HG03342 (cell line): Measurements from ENCODE around the gene IGSF9.
"Not testable (repeated sequence)": the region's sequence is repeated elsewhere in the genome, so short reads cannot be mapped to it uniquely, and the experiment has no call there.

Experiments used
- ATAC-seq: cut with Tn5 transposase; IDR thresholded peaks from one replicate; pipeline ENCODE4 v1.9.1; 2021; ENCODE audit warnings: mild to moderate bottlenecking, moderate library complexity; ENCODE audit not compliant: unreplicated experiment

IGSF9 gene

GRCh38 chr1:159922511-159923202 lies 22.8 kb downstream of the IGSF9 start:
- peak; percentile 2 for ATAC-seq

DNA sequence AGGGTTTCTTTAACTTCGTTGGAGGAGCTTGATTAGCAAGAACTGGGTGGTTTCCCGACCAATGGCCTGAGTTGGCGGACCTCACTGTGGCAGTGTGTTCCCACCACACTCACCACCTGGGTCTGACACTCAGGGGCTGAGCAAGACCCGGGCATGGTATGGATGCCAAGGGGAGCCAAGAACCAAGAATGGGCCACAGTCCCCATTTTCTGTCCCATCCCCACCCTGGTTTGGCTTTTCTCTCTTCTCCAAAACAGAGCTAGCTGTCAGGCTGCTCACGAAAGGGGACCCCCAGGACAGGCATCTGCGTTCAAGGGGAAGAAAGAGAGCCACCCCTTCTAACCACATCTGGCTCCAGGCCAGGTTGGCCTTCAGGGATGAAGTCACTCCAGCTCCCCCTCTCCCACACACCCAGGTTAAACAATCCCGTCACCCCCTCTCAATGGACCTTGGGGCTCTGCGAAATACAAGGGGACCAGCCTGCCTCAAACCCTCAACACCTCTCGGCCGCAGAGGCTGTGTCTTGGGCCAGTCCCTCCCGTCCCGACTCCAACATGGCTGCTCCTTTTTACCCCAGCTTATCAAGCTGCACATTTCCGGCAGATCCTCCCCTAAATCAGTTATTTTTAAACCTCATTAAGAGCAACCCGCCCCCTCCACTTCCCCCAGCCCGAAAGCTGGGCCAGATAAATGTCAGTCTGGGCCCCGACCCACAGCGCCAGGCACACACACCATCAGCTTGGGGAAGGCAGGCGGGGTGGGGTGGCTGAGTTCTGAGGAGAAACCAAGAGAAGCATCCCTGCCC lies 23.5 kb downstream of the IGSF9 start:
- no peak for ATAC-seq

GRCh38 chr1:159921251-159921650 lies 24.2 kb downstream of the IGSF9 start:
- ATAC-seq = peak; percentile 26

DNA sequence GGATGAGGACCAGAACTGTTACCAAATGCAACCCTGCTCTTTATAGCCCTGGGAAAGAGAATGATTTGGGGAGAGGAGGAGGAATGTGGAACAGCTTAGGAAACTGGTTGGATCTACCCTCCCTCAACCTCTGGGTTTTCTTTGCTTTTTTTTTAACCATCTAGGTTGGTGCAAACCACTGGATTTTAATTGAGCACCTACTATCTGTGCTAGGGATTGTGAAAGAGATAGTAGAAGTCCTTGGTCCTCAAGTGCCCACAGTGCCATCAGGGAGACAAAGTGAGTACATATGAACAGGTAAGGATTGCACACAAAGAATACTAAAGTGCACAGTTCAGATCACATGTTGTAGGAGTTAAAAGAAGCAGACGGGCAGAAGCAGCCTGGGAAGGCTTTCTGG lies 24.8 kb downstream of the IGSF9 start:
- no peak for ATAC-seq

GRCh38 chr1:159920202-159920601 lies 25.2 kb downstream of the IGSF9 start:
- no peak for ATAC-seq

- no peak for ATAC-seq
These were observed 26.1 kb downstream of the IGSF9 start for GRCh38 chr1:159919236-159919865.

DNA sequence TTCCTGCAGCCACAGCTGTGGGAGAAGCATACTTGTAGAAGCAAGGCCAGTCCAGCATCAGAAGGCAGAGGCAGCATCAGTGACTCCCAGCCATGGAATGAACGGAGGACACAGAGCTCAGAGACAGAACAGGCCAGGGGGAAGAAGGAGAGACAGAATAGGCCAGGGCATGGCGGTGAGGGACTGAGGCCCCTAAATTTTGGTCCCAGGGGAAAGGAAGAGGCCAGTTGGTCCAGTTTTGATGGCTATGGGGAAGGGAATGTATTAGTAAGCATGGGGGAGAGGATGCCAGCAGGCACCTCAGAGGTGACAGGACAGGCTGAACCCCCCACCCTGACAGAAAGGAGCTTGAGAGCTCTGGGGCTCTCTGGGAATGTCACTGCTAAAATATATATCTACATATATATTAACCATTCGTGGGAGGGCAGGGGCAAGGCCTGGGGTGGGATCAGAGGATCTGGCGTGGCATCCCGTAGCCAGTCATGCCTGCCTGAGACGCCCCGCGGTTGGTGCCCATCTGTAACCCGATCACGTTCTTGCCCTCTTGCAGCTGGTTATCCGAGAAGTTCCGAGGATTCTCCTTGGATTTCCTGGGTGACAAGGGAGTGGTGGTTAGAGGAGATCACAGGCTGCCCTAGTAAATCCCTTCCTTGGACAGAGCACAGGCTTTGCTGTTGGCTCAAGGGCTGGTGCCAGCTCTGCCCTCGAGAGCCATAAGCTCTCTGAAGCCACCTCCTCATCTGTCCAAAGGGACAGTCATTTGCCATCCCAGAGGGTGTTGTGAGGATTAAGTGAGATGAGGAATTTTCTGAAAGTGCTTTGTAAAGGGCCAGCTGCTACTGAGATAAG lies 26.8 kb downstream of the IGSF9 start:
- ATAC-seq = no peak

DNA sequence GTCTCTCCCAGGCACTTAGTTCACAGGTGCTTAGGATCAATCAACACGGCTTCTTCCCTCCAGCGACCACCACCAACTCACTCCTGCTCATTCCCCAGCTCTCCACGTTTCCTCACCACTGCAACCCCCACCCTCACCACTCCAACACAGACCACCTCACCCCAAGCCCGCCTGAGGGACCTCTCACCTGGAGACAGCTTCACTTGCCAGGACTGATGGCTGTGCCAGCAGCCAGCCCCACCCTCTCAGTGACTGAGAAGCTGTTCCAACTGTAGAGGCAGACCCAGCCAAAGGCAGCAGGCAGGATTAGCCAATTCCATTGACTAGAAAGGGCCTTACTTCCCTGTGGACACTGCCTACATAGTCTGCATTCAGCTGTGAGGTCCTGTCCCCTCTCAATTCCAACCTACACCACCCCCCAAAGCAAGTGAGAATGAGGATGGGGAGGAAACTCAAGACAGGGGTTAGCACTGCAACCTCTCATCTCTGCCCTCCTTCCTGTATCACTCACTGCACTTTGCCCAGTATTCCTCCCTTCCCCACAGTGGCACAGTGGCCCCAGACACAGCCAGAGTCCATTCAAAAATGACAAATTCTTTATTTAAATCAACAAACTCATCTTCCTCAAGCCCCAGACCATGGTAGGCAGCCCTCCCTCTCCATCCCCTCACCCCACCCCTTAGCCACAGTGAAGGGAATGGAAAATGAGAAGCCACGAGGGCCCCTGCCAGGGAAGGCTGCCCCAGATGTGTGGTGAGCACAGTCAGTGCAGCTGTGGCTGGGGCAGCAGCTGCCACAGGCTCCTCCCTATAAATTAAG lies 27.7 kb downstream of the IGSF9 start:
- ATAC-seq = no peak

DNA sequence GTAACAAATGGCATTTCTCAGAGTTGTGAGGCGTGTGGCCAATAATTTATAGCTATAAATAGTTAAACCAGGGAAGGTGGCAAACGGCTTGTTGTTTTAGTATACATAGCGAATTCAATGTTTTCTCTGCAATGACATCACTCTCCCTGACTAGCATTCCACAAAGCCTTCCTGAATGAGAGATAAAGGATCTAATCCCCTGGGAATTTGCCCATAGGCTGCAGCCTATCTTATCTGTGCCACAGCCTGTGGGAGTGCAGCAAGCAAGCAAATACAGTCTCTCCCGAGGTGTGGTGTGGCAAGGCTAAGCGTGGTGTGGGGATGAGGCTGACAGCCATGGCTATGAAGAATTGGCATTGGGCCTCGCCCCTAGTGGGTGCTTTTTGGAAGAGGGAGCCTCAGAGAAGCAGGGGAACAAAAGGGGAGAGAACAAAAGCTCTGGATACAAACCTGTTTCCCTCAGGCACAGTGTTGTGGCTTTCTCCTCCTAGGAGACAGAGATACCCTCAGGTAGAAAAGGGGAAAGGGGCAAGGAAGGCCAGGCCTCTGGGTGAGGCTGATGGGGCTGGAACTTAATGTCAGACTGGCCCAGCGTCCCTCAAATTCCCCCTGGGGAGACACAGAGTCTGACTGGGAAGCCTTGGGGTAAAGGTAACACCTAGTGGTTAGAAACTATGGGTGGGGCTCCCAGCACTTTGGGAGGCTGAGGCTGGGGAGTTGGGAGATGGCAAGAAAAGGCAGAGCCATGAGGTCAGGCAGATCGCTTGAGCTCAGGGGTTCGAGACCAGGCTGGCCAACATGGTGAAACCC lies 29.0 kb downstream of the IGSF9 start:
- no peak for ATAC-seq

- ATAC-seq = no peak
These were observed 29.7 kb downstream of the IGSF9 start for GRCh38 chr1:159915571-159916241.

- ATAC-seq = no peak
These were observed 31.0 kb downstream of the IGSF9 start for GRCh38 chr1:159914252-159915018.

GRCh38 chr1:159913451-159914192 lies 31.8 kb downstream of the IGSF9 start:
- ATAC-seq = no peak

DNA sequence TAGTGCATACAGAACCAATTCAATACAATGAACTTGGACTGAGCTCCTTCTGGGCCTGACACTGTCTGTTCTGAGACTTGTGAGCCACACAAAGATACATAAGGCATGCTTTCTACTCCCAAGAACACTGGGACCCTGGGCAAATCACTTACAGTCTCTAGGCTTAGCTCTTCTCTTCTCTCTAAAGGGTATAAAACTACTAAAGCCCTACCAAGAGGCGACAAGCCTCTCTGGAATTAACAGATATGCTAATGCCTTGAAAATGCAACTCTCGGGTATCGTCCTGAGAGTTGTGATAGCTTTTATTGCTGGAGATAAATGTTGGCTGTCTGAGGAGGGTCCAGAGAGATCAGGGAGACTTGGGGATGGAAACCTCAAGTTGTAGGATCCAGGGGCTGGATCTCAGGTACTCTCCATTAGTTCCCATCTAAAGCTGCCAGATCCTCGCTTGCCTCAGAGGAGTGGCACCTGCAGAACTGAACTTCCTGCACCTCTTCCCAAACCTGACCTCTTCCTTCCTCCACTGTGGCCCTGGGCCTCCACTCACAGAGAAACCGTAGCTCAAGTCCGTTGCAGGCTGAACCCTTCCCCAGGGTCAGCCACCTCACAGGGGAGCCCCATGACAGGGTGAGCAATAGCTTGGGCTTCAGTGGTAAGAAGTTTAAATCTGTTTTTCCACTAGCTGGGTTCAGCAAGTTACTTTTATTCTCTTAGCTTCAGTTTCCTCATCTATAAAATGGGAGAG lies 33.9 kb downstream of the IGSF9 start:
- ATAC-seq = no peak

DNA sequence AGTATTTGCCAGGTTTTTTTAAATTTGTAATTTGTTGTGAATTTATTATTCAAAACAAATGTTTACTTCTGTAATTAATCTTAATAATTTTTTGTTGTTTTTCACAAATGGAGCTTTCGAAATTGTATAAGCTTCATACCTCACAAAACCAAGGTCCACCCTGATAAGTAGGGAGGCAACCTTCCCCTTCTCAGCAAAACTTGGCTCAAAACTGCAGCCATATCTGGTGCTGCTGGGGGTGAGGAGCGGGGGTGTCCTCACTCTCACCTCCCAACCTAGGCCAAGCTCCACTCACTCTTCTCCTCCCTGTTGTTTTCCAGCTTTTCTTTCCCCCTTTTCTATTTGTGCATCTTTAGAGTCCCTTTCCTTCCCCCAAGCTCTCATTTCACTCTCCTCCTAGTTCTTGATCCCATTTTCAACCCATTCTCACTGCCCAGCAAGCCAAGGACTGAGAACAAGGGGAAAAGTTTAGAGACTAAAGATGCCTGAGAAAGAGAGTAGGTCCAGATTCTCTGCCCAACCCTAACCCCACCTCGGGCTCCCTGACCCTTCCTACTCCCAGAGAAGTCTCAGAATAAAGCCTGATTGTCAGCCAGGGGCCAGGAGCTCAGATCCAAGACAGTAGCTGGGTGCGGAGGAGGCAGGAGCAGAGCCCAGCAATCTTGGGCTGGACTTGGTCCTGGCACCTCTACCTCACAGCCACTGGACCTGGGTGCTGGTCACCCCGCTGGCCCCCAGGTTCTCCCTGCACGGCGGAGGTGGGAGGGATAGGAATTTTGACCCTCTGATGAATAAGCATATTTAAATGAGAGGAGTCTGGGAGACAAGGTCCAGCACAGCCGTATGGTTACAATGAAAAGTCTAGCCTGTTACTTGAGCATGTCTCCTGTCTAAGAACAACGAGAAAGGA lies 37.1 kb downstream of the IGSF9 start:
- ATAC-seq = no peak

DNA sequence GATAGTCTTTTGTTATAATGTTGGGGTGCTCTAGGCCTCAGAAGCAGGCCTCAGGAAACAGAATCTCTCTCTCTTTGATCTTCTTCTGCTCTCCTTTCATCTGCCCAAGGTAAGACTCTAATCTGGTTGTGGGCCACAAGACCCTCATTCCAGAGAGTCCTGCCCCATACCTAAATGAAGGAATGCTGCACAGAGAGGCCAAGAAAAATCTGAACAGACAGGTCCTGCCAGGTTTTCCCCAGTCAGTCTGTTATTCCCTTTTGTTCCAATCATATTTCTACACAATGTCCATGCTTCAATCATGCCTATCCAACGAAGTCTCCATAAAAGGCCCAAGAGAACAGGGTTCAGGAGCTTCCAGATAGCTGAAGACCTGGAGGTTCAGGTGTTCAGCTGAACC lies 38.5 kb downstream of the IGSF9 start:
- no peak for ATAC-seq

- not testable (repeated sequence) for ATAC-seq
These were observed 41.4 kb downstream of the IGSF9 start for GRCh38 chr1:159904036-159904435.
